BJ (cell line): Measurements from ENCODE around the gene TEAD4. TPM values are rescaled to one million over a fixed set of nuclear protein-coding genes. Genes with fewer than 3 reads are reported as not detected.

ENCODE experiments used
- CTCF ChIA-PET: fragments of 350-600 bp; formaldehyde crosslinking; extraction: SDS; loops from one replicate; lab custom pipeline; 2021; ENCODE audit warnings: antibody characterized with exemption, inconsistent platforms; lab: Yijun Ruan, JAX
- POLR2A ChIA-PET: fragments of 300-600 bp; sonication (Branson Sonifier 250); formaldehyde crosslinking; extraction: SDS; loops from one replicate; lab custom pipeline; 2021; ENCODE audit warnings: antibody characterized with exemption; lab: Charles Lee
- DNase-seq: peaks from one replicate; pipeline ENCODE4 v3.0.0-alpha.2; 2011; ENCODE audit warnings: low read depth
- H3K27me3 ChIP-seq: 2 replicates; pipeline ENCODE4 v1.6.0; 2011; ENCODE audit warnings: low read length; ENCODE audit not compliant: control insufficient read depth, insufficient read depth
- H3K36me3 ChIP-seq: 2 replicates; pipeline ENCODE4 v1.5.1; 2011; ENCODE audit warnings: low read length; ENCODE audit not compliant: control insufficient read depth, insufficient read depth
- H3K4me3 ChIP-seq: 2 replicates; pipeline ENCODE4 v1.5.1; 2011; ENCODE audit warnings: low read depth, mild to moderate bottlenecking, control low read depth, low read length
- CTCF ChIP-seq: IDR thresholded peaks from 2 replicates; pipeline ENCODE4 v1.5.1; 2011; ENCODE audit warnings: low read depth, mild to moderate bottlenecking, control low read depth, inconsistent platforms, low read length, moderate library complexity; ENCODE audit not compliant: insufficient read depth
- polyA plus RNA-seq: library from polyadenylated mRNA; depleted of rRNA; stranded (reverse); fragments of >200 nt; gene quantifications from 2 replicates; pipeline ENCODE4 v1.2.3, GENCODE V29; 2011

Gene TEAD4
- polyA plus RNA-seq, 1 experiment: 30.2 TPM

- H3K27me3 ChIP-seq: no peaks in the 10 kb centered on the region
- H3K4me3 ChIP-seq: no peak overlapping the region
- DNase-seq: no peak
- ChIA-PET CTCF (no interaction called here), POLR2A (no interaction called here)
- peaks cover 12% of the 10 kb centered on the region for H3K36me3 ChIP-seq
- no peak for TF ChIP-seq CTCF
Observed at GRCh38 chr12:3005736-3006135, 46.5 kb downstream of the TEAD4 start.

GRCh38 chr12:3009780-3010179, 50.6 kb downstream of the TEAD4 start:
- DNase-seq: no peak
- H3K4me3 ChIP-seq: no peak overlapping the region
- TF ChIP-seq CTCF: no peak
- peaks cover 14% of the 10 kb centered on the region for H3K36me3 ChIP-seq
- H3K27me3 ChIP-seq: no peaks in the 10 kb centered on the region
- ChIA-PET POLR2A (no interaction called here), CTCF (no interaction called here)

- no peak overlapping the region for H3K4me3 ChIP-seq
- TF ChIP-seq CTCF: no peak
- no peak for DNase-seq
- ChIA-PET POLR2A (no interaction called here), CTCF (no interaction called here)
- peaks cover 16% of the 10 kb centered on the region for H3K36me3 ChIP-seq
- no peaks in the 10 kb centered on the region for H3K27me3 ChIP-seq
Observed at GRCh38 chr12:3010214-3010930, 51.2 kb downstream of the TEAD4 start.

GRCh38 chr12:3012786-3013185, 53.6 kb downstream of the TEAD4 start:
- H3K36me3 ChIP-seq: peaks cover 23% of the 10 kb centered on the region
- ChIA-PET POLR2A (no interaction called here), CTCF (interaction anchor here (2.2 kb wide), 1 partner anchor 21 kb away, joined by 6 read pairs; no protein-coding TSS in a partner anchor)
- no peak for TF ChIP-seq CTCF
- no peak for DNase-seq
- H3K4me3 ChIP-seq: no peak overlapping the region
- no peaks in the 10 kb centered on the region for H3K27me3 ChIP-seq

GRCh38 chr12:3014641-3015040, 55.4 kb downstream of the TEAD4 start:
- no peak for DNase-seq
- peaks cover 30% of the 10 kb centered on the region for H3K36me3 ChIP-seq

More at GRCh38 chr12:3014641-3015040, 55.4 kb downstream of the TEAD4 start:
- Histone ChIP-seq H3K4me3 (no peak overlapping the region), H3K27me3 (no peaks in the 10 kb centered on the region)
- CTCF ChIA-PET: interaction anchor here (0.8 to 2.2 kb wide), 3 partner anchors 11 to 59 kb away, joined by 3 to 6 read pairs (median 3); no protein-coding TSS in a partner anchor
- no peak for TF ChIP-seq CTCF
- POLR2A ChIA-PET: no interaction called here
